ENCODE data around the gene C5. TPM values are rescaled to one million over a fixed set of nuclear protein-coding genes. Genes with fewer than 3 reads are reported as not detected.
A peak's percentile ranks its signal among the peaks of the same experiment; 100 is the strongest.

Gene C5
- total RNA-seq, 2 experiments from 2014 or later, result 0.99 to 1.6 TPM

GRCh38 chr9:120913647-120914264 is 136.3 kb downstream of the C5 start:
- DNase-seq, result peak; percentile 74
- peak overlapping the region; percentile 33 for H3K4me3 Mint-ChIP-seq

GRCh38 chr9:120912958-120913646 is 137.0 kb downstream of the C5 start:
- Mint-ChIP-seq H3K36me3 (ENCODE audit: low read depth) (peaks cover 86% of the 10 kb centered on the region), H3K27me3 (ENCODE audit: low read depth) (no peaks in the 10 kb centered on the region), H3K4me1 (ENCODE audit: low read depth) (peaks cover 85% of the 10 kb centered on the region), H3K27ac (peak overlapping the region; percentile 94), H3K4me3 (peak overlapping the region; percentile 37), H3K9me3 (no peaks in the 10 kb centered on the region)
- intact Hi-C loops (cut with micrococcal nuclease), result no loop called here
- CTCF ChIA-PET, result interaction anchor here (1.2 to 1.7 kb wide), 3 partner anchors 9 to 44 kb away, joined by 3 to 9 read pairs (median 6); no protein-coding TSS in a partner anchor
- no peak for DNase-seq

More at GRCh38 chr9:120913647-120914264, 136.3 kb downstream of the C5 start:
- H3K27me3 Mint-ChIP-seq (ENCODE audit: low read depth), result no peaks in the 10 kb centered on the region
- CTCF ChIA-PET, result interaction anchor here (0.8 to 1.7 kb wide), 4 partner anchors 9 to 45 kb away, joined by 3 to 9 read pairs (median 4); no protein-coding TSS in a partner anchor
- H3K4me1 Mint-ChIP-seq (ENCODE audit: low read depth), result peaks cover 88% of the 10 kb centered on the region
- peaks cover 87% of the 10 kb centered on the region for H3K36me3 Mint-ChIP-seq (ENCODE audit: low read depth)
- intact Hi-C loops (cut with micrococcal nuclease), result no loop called here
- H3K27ac Mint-ChIP-seq, result peak overlapping the region; percentile 94
- no peaks in the 10 kb centered on the region for H3K9me3 Mint-ChIP-seq

GRCh38 chr9:120911295-120911837 is 138.7 kb downstream of the C5 start:
- peaks cover 84% of the 10 kb centered on the region for H3K4me1 Mint-ChIP-seq (ENCODE audit: low read depth)
- H3K27me3 Mint-ChIP-seq (ENCODE audit: low read depth), result no peaks in the 10 kb centered on the region
- H3K4me3 Mint-ChIP-seq, result peak overlapping the region; percentile 25
- no peaks in the 10 kb centered on the region for H3K9me3 Mint-ChIP-seq
- intact Hi-C loops (cut with micrococcal nuclease), result no loop called here
- peak overlapping the region; percentile 94 for H3K27ac Mint-ChIP-seq
- peaks cover 86% of the 10 kb centered on the region for H3K36me3 Mint-ChIP-seq (ENCODE audit: low read depth)
- CTCF ChIA-PET, result interaction anchor here (0.6 to 1.4 kb wide), 5 partner anchors 9 to 261 kb away, joined by 3 read pairs; no protein-coding TSS in a partner anchor
- no peak for DNase-seq

- Mint-ChIP-seq H3K4me3 (peak overlapping the region; percentile 25), H3K4me1 (ENCODE audit: low read depth) (peaks cover 86% of the 10 kb centered on the region), H3K27me3 (ENCODE audit: low read depth) (no peaks in the 10 kb centered on the region), H3K36me3 (ENCODE audit: low read depth) (peaks cover 86% of the 10 kb centered on the region), H3K9me3 (no peaks in the 10 kb centered on the region), H3K27ac (peak overlapping the region; percentile 94)
- DNase-seq, result peak; percentile 70
- CTCF ChIA-PET, result interaction anchor here (1.0 to 1.4 kb wide), 3 partner anchors 8 to 33 kb away, joined by 3 read pairs; no protein-coding TSS in a partner anchor
- intact Hi-C loops (cut with micrococcal nuclease), result loop anchor here (1.0 kb wide), 5 partner anchors 9 to 64 kb away; partner anchors contain the start of gene TRAF1
Observed at GRCh38 chr9:120910643-120911042, 139.4 kb downstream of the C5 start.

- H3K4me3 Mint-ChIP-seq, result no peak overlapping the region
- intact Hi-C loops (cut with micrococcal nuclease), result loop anchor here (1.0 kb wide), 5 partner anchors 9 to 64 kb away; partner anchors contain the start of gene TRAF1
- DNase-seq, result peak; percentile 89
- peaks cover 91% of the 10 kb centered on the region for H3K4me1 Mint-ChIP-seq (ENCODE audit: low read depth)
- H3K36me3 Mint-ChIP-seq (ENCODE audit: low read depth), result peaks cover 91% of the 10 kb centered on the region
- H3K9me3 Mint-ChIP-seq, result no peaks in the 10 kb centered on the region
- H3K27me3 Mint-ChIP-seq (ENCODE audit: low read depth), result no peaks in the 10 kb centered on the region
- CTCF ChIA-PET, result interaction anchor here (1.3 kb wide), 1 partner anchor 32 kb away, joined by 3 read pairs; no protein-coding TSS in a partner anchor
- H3K27ac Mint-ChIP-seq, result peak overlapping the region; percentile 94
Observed at GRCh38 chr9:120909904-120910303, 140.2 kb downstream of the C5 start.

- DNase-seq, result peak; percentile 65
- CTCF ChIA-PET, result interaction anchor here (0.6 to 3.6 kb wide), 4 partner anchors 12 to 38 kb away, joined by 3 to 14 read pairs (median 4); no protein-coding TSS in a partner anchor
- H3K4me3 Mint-ChIP-seq, result peak overlapping the region; percentile 10
- H3K36me3 Mint-ChIP-seq (ENCODE audit: low read depth), result peaks cover 74% of the 10 kb centered on the region
- no peaks in the 10 kb centered on the region for H3K9me3 Mint-ChIP-seq
- H3K27ac Mint-ChIP-seq, result peak overlapping the region; percentile 94
- H3K27me3 Mint-ChIP-seq (ENCODE audit: low read depth), result no peaks in the 10 kb centered on the region
- H3K4me1 Mint-ChIP-seq (ENCODE audit: low read depth), result peaks cover 89% of the 10 kb centered on the region
- intact Hi-C loops (cut with micrococcal nuclease), result loop anchor here (1.0 kb wide), 1 partner anchor 59 kb away; no protein-coding TSS in a partner anchor
Observed at GRCh38 chr9:120905315-120906164, 144.5 kb downstream of the C5 start.

GRCh38 chr9:120904978-120905301 is 145.1 kb downstream of the C5 start:
- Mint-ChIP-seq H3K27me3 (ENCODE audit: low read depth) (no peaks in the 10 kb centered on the region), H3K27ac (peak overlapping the region; percentile 94), H3K36me3 (ENCODE audit: low read depth) (peaks cover 73% of the 10 kb centered on the region), H3K4me1 (ENCODE audit: low read depth) (peaks cover 89% of the 10 kb centered on the region), H3K9me3 (no peaks in the 10 kb centered on the region), H3K4me3 (no peak overlapping the region)
- DNase-seq, result peak; percentile 35
- CTCF ChIA-PET, result interaction anchor here (0.8 to 3.6 kb wide), 4 partner anchors 12 to 35 kb away, joined by 3 to 14 read pairs (median 4); no protein-coding TSS in a partner anchor
- intact Hi-C loops (cut with micrococcal nuclease), result loop anchor here (1.0 kb wide), 2 partner anchors 12 to 59 kb away; no protein-coding TSS in a partner anchor

- Mint-ChIP-seq H3K4me3 (no peak overlapping the region), H3K27ac (peak overlapping the region; percentile 94), H3K36me3 (ENCODE audit: low read depth) (peaks cover 71% of the 10 kb centered on the region), H3K9me3 (no peaks in the 10 kb centered on the region), H3K4me1 (ENCODE audit: low read depth) (peaks cover 88% of the 10 kb centered on the region), H3K27me3 (ENCODE audit: low read depth) (no peaks in the 10 kb centered on the region)
- CTCF ChIA-PET, result interaction anchor here (0.8 to 3.6 kb wide), 4 partner anchors 11 to 35 kb away, joined by 3 to 14 read pairs (median 4); no protein-coding TSS in a partner anchor
- peak; percentile 83 for DNase-seq
- intact Hi-C loops (cut with micrococcal nuclease), result loop anchor here (1.0 kb wide), 1 partner anchor 11 kb away; no protein-coding TSS in a partner anchor
Observed at GRCh38 chr9:120904061-120904977, 145.8 kb downstream of the C5 start.

GRCh38 chr9:120902569-120903535 is 147.2 kb downstream of the C5 start:
- H3K36me3 Mint-ChIP-seq (ENCODE audit: low read depth), result peaks cover 61% of the 10 kb centered on the region
- intact Hi-C loops (cut with micrococcal nuclease), result no loop called here
- H3K27ac Mint-ChIP-seq, result peak overlapping the region; percentile 94
- peaks cover 91% of the 10 kb centered on the region for H3K4me1 Mint-ChIP-seq (ENCODE audit: low read depth)
- peak overlapping the region; percentile 13 for H3K4me3 Mint-ChIP-seq
- no peaks in the 10 kb centered on the region for H3K27me3 Mint-ChIP-seq (ENCODE audit: low read depth)
- H3K9me3 Mint-ChIP-seq, result no peaks in the 10 kb centered on the region
- CTCF ChIA-PET, result interaction anchor here (0.6 to 3.6 kb wide), 8 partner anchors 9 to 147 kb away, joined by 3 to 14 read pairs (median 3); no protein-coding TSS in a partner anchor
- DNase-seq, result peak; percentile 52
